HG02840 (cell line): ENCODE data around the gene DLGAP4.

ENCODE experiments used
- ATAC-seq: cut with Tn5 transposase; IDR thresholded peaks from one replicate; pipeline ENCODE4 v1.9.1; 2021; ENCODE audit warnings: mild to moderate bottlenecking, moderate library complexity, moderate number of reproducible peaks; ENCODE audit not compliant: unreplicated experiment, low FRiP score

Gene DLGAP4

DNA sequence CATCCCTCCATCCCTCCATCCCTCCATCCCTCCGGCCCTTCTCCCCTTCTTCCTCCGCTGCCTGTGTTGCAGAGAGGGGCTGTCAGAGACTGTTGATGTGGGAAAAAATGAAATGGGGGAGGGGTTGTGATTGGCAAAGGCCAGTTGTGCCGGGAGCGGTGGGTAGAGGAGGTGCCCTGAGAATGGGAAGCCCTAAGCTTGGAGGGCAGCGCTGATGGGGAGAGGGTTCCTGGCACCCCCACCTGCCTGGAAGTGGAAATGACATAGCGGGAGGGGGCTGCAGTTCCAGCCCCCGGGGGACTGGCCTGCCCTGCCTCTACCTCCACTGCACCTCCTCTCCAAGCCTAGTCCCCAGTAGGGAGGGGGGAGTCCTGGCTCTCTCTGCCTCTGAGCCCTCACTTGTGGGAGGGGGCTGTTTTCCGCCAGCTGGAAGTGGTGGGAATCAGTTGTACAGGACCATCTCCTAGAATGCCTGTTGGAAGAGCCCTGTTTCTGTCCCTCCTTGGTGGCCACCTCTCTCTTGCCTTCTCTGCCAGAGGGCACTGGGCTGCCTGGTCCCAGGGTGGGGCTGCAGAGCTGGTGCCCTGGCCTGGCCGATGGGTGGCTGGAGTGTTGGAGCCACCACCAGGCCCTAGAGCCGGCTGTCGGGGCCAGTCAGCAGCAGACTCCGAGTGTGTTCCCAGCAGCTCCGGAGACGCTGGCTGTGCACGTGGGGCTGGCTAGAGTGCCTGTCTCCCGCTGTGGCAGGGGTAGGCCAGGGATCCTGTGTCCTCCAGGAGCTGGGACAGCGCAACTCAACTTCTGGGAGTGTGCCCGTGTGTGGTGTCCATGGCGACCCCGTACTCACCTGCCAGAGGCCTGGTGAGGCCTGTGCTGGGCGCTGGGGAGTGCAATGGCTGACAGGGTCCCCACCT lies 1.5 kb downstream of the DLGAP4 start:
- no peak for ATAC-seq

DNA sequence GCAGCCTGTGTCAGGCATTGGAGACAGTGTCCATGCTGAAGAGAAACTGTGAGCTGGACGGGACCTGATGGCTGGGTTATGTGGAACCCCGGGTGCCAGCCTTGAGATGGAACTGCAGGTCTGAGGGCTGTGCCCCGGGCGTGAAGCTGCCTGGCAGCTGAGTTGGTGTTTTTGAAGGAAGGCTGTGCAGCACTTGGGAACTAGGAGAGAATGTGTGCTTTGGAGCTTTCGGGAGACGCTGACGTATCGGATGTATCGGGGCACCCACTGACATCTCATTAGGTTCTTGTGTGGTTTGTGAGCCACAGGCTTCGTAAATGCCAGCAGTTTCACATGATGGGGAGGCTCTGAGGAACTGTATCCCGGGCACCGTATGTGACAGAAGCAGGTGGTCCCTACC lies 2.2 kb downstream of the DLGAP4 start:
- ATAC-seq: no peak

DNA sequence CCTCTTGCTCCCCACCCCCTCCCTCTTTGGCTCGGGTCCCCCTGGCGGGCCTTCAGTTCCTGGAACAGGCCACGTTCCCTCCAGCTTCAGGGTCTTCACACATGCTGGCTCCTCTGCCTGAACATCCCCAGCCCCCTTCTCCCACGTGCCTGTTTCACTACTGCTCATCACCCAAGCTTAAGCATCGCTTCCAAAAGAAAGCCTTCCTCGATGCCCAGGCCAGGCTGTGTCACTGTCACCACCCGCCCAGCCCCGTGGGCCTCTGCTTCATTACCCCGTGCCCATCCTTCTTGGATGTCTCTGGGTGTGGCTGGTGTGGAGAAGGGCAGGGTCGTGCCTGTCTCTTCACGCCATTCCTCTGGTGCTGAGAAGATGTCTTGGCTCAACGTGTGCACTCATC lies 2.8 kb downstream of the DLGAP4 start:
- ATAC-seq: no peak

DNA sequence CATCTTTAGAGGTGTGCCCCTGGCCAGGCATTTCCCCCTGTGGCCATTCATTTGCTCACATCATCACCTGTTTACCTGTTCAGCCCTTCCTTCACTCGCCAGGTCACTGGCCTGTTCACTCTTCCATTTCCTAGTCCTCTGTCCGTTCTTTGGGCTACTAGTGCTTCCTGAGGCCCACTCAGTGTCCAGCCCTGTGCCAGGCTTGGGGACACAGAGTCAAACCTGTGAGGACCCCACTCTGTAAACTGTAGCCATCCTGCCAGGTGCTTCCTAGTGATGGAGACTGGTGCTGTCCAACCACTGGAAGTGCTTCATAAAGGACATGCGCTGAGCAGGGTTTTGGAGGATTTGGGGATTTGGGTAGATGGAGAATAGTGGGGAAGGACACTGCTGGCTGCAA lies 3.5 kb downstream of the DLGAP4 start:
- ATAC-seq: no peak

DNA sequence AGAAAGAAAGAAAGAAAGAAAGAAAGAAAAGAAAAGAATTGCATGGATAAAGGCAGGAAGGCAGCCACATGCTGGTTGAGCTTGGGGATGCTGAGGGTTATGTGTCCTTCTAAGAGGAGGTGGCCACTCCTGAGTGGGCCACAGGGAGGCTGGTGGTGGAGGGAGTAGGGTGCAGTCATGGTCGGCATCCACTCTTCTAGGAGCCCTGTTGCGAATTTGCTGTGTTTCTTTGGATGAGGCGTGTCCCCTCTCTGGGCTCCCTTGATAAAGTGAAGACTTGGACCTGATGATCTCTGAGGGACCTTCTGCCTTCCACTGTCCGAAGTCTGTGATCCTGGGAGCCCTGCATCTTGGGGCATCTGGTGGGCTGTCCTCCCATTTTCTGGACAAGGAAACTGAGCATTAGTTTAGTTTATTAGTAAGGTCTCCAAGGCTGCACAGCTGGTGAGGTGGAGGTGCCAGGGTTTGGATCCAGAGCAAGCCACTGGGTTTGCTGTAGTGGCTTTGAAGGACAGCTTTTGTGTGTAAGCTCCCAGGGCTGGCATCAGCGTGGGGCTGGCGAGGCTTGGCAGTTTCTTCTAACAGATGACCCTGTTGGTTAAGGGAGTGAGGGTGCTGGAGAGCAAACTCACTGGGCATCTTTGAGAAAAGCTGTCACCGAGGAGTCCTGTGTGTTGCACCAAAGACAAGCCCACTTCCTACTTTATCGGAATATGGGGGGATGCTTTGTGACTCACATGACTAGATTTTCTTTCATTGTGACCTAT lies 4.3 kb downstream of the DLGAP4 start:
- ATAC-seq: no peak

DNA sequence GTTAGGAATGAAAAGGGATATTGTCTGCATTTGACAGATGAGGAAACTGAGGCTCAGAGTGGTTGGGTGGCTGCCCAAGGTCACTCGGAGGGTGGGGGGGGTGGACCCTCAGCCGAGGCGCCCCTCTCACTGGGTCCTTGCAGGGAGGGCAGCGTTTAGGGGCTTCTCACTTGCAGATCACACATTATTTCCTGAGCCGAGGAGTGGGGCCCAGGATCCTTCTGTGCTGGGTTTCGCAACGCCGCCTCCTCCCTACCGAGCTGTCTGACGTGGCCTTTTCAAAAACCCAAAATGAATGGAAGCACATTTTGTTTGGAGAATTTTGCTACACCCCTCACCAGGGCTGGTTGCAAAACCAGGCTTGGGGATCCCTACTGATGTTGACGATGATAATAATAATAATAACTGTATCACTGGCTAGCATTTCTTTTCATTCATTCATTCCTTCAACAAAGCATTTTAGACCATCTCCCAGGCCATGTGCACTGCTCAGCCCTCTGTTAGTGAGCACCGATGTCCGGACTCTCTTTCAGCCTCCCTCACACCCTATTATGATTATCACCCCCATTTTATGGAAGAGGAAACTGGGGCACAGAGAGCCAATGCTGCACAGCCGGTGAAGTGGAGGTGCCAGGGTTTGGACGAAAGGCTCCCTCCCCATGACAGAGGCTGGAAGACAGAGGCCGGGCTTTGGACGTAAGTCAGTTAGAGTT lies 5.2 kb downstream of the DLGAP4 start:
- no peak for ATAC-seq

DNA sequence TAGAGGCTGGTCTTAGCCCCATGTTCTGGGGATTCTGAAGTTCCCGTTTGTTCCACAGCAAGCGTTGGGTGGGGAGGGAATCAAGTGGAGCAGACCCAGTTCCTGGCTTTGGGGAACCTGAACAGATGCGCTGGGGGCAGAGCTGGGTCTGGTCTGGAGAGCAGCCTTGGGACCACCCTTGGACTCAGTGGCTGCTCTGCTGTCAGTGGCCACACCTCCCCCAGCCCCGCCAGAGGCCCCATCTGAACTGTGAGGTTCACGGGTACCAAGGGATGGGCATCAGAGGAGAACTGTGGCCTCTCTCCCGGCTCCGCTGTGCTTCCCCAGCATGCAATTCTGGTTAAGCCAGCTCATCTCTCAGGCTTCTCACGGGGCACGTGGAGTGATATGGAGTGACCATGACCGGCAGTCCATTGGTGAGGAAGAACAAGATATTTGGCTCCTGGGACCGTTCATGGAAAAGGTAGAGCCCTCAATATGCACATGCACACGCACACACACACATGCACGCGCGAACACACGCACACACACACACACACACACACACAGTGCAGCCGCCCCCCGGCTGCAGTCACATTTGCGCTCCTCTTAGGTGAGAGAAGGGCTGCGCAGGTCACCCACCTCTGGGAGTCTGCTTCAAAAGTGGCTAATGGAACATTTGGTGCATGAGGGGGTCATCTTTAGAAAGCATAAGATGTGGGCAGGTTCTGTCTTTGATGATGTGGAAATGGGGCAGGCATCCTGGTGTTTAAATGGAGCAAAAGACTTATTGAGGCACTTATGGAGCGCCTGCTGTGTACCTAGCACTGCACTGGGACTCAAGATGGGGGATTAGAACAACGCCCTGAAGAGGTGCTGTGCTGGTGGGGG lies 6.0 kb downstream of the DLGAP4 start:
- no peak for ATAC-seq

DNA sequence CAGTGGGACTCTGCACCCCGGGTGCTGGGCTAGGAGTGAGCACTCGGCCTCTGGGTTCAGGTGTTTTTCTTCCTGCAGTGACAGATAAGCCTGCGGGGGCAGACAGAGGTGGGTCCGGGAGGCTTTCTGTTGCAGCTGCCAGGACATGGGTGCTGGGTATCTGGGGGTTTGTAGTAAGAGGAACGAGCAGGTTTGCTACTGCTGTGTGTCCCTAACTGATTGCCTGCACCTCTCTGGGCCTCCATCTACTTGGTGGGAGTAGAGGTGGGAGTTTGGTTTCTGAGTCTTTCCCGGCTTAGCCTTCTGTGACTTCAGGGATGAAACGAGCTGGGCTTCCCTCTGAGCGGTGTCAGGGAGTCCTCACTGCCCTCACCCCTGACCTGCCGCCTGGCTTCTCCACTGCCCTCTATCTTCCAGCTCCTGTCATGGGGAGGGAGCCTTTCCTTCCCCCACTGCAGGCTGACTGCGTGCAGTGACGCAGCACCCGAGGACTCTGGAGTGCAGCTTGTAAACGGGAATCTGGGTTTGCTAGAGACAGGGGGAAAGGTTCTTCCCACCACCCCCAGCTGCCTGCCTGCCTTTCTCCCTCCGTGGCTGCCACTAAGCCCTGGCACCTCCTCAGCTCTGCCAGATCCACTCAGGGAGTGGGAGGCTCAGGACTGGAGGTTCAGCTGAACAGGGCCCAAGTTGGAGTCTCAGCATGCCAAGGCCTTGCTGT lies 6.7 kb downstream of the DLGAP4 start:
- no peak for ATAC-seq

DNA sequence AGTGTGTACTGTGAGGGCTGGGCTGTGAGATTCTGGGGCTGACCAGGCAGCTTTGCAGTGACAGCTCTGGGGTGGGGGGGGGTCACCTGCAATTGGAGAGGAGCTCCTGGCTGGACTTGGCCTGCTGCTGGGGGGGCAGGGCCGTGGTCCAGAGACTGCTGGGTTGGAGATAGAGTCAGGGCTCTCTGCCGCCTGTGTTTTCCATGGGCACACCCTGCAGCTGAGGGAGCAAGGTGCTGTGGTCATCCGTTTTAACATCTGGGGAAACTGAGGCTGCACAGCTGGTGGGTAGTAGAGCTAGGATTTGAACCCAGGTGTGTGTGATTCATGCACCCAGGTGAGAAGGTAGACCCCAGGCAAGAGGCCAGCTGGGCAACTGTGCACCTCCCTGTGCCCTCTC lies 7.3 kb downstream of the DLGAP4 start:
- no peak for ATAC-seq

DNA sequence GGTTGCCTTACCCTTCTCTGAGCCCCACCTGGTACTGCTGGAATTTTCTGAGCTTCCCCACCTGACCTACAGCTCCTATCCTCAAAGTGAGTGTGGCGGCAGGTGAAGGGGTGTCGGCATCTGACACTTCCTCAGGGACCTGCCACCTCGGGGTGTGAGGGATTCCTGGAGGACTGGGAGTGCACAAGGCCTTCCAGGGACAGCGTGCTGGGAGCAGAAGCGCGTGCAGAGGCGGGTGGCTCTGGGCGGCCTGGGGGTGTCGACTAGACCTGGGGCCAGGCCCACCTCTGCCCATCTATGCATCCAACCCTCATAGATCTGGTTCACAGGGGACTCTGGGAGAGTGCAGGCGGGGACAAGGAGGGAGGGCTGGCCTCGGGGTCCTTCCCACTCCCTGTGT lies 7.8 kb downstream of the DLGAP4 start:
- ATAC-seq: no peak

DNA sequence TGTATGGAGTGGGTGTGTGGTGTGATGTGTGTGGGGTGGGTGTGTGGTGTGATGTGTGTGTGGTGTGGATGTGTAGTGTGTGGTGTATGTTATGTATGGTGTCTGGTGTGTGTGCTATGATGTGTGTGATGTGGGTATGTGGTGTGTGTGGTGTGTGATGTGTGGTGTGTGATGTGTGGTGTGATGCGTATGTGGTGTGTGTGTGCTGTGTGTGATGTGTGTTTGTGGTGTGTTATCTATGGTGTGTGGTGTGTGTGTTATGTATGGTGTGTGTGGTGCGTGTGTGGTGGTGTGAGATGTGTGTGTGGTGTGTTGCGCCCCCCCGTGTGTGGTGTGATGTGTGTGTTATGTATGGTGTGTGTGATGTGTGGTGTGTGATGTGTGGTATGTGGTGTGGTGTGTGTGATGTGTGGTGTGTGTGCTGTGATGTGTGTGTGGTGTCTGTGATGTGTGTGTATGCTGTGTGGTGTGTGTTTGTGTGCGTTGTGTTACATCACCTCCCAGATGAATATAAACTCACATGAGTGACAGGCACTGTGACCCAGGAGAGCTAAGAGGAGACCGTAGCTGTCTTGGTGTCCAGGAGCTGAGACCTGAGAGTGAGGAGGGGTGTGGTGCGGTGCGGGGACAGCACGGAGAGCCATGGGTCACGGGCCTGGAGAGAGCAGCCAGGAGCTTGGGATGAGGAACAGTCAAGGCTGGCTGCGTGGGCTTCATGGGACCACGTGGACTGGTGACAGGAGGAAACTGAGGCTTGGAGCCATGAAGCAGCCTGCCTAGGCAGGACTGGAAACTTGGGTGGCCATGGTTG lies 8.8 kb downstream of the DLGAP4 start:
- no peak for ATAC-seq

DNA sequence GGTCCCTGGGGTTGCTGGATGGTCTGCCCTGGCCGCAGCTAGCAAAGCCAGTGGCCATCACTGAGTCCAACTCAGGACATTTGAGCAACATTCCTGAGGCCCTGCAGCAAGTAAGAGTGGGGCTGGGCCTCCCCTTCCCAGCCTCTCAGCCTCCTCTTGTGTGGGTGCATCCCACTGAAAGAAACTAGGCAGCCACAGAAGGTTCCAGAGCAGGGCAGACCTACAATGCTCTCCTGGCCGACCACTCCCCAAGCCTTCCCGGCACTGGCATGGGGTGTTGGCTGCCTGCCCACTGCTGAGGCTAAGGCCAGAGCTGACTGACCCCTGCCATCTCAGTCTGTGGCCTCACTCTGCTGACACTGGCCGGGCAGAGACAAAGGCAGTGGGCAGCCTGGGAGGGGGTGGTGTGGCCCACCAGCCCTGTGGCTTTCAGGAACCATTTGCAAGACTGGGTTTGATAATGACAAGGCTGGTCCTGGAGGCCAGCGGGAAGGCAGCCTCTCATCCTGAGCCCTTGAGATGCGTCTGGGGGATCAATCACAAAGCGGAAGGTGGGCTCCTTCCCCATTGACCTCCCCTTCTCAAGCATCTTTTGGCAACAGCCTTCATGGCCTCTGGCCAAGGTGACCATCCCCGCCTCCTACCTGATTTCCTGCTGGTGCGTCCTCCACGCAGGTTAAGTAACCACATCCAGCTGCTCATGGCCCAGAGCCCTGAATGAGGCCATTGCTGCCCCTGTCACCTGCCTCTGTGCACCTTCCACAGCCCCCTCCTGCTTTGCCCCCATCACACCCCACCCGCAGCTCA lies 9.6 kb downstream of the DLGAP4 start:
- ATAC-seq: no peak

DNA sequence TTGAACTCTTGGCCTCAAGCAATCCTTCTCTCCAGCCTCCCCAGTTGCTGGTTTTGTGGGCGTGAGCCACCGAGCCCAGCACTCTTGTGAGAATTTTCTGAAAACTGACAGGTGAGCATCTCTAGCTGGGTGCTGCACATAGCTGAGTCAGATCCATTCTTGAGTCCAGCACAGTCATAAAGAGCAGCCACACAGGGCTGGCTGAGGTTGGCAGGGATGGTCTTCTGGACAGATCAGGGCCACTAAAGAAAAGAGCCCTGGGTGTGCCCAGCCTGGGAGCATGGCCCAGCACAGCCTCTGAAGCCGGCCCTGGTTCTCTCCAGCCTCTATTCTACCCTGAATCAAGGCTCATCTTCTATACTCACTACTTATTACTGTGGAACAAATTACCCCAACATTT lies 11.5 kb downstream of the DLGAP4 start:
- ATAC-seq: no peak

DNA sequence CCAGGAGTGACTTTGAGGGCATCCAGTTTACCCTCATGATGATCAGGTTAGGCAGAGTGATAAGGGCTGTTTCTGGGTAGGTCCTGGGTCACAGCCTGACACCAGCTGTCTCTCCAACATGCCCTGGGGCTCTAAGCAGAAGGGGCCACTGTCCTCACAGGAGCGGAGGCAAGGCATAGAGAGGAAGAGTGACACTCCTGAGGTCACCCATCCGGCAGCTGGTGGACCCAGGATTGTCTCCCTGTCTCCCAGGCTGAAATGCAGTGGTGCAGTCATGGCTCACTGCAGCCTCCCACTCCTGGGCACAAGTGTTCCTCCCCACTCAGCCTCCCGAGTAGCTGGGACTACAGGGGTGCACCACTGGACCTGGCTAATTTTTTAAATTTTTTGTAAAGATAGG lies 12.0 kb downstream of the DLGAP4 start:
- no peak for ATAC-seq

DNA sequence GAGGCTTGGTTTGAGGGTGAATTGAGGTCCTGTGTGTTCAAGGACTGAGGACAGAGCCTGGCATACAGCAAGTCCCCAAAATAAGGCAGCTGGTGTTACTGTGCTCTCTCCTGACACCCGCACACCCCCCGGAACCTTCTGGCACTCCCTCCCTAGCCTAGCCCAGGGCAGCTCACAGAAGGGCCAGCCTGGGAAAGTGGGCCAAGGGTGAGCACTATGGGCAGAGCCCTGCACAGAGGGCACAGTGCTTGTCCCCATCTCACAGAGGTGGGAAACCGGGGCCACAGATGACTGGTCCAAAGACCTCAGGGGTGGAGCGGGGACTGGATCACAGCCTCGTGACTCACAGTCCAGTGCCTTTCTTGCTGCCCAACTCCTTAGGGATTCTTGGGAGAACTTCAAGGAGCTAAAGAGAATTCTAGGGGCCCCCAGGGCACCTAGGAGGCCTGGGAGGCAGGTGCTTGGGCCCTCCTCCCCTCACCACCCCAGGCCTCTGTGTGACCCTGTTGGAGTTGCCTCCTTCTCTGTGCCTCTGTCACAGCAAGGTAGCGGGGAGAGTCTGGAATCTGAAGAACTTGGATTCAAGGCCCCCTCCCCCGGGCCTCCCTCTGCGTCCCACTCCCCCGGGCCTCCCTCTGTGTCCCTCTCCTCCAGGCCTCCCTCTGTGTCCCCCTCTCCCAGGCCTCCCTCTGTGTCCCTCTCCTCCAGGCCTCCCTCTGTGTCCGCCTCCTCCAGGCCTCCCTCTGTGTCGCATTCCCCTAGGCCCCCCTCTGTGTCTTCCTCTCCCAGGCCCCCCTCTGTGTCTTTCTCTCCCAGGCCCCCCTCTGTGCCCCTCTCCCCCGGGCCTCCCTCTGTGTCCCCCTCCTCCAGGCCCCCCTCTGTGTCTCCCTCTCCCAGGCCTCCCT lies 13.5 kb downstream of the DLGAP4 start:
- ATAC-seq: no peak

DNA sequence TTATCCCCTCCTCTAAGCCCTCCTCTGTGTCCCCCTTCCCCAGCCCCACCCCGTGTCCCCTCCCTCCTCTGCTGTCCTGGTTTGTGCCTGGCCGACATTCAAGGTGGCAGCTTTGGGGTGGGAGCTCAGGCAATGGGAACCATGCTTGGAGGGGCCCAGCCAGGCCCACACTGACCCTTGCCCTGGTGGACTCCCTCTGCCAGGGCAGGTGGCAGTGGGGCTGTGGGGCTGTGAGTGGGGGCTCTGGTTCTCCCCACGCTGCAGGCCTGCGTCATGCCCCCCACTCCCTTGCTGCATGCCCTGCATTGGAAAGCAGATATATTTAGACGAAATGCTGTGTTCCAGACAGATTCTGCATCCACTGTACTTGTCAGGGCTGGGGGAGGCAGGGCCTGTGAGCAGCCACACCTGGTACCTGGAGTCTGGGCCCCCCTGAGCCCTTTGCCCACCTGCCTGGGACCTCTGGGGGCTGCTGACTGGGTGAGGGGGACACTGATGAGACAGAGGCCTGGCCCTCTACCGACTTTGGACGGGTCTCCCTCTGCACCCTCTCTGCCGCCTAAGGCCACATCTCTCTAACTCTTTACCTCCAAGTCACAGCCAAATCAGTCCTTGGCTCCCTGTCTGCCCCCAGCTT lies 14.2 kb downstream of the DLGAP4 start:
- no peak for ATAC-seq
